ENCODE measurements around the gene BRS3.

- no peak for TF ChIP-seq CTCF (conservative IDR thresholded peaks at IDR 0.05; ENCODE audit: low read length)
- TF ChIP-seq EZH2phosphoT487 (IDR thresholded peaks at IDR 0.05; ENCODE audit: borderline replicate concordance, low read depth, low read length), result no peak
Observed at GRCh38 chrX:136488706-136489105, 959 bp downstream of the BRS3 start.
